ENCODE data around the gene APOC4. TPM values are rescaled to one million over a fixed set of nuclear protein-coding genes. Genes with fewer than 3 reads are reported as not detected.

APOC4 gene
- total RNA-seq, 1 experiment from 2014 or later: not detected

DNA sequence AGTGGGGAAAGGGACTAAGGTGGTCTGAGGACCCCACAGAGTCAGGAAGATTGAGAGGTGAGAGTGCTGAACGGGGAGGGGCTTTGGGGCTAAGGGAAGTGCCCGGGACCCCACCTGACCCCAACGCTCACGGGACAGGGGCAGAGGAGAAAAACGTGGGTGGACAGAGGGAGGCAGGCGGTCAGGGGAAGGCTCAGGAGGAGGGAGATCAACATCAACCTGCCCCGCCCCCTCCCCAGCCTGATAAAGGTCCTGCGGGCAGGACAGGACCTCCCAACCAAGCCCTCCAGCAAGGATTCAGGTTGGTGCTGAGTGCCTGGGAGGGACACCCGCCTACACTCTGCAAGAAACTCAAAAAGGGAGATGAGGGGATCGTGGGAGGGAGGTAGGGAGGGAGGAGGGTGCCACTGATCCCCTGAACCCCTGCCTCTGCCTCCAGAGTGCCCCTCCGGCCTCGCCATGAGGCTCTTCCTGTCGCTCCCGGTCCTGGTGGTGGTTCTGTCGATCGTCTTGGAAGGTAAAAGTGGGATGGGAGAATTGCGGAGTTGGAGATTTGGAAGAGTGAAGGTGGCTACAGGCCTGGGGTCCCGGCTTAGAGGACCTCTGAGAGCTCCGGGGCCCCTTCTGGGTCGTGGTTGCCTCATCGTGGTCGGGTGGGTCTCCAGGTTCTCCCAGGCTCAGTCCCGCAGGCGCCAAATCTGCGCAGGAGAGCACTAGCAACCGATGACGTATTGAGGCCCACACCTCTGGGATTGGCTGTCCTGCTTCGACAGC is 27.4 kb upstream of the APOC4 start, which contains the start of gene APOC1:
Gene APOC1 (plus strand): TSS at position 176 of the 774 bp plus-strand sequence. CDS start 284 bp downstream, at position 460.
- DNase-seq (ENCODE audit: low read depth): peak; percentile 89

GRCh38 chr19:44924243-44924725 is 17.8 kb upstream of the APOC4 start:
- no peak for DNase-seq (ENCODE audit: low read depth)

- DNase-seq (ENCODE audit: low read depth): peak; percentile 73
Measured at GRCh38 chr19:44925114-44925891, 16.7 kb upstream of the APOC4 start.

GRCh38 chr19:44926245-44927077 is 15.6 kb upstream of the APOC4 start:
- peak; percentile 33 for DNase-seq (ENCODE audit: low read depth)

GRCh38 chr19:44927746-44928145 is 14.3 kb upstream of the APOC4 start:
- DNase-seq (ENCODE audit: low read depth): peak; percentile 86

DNA sequence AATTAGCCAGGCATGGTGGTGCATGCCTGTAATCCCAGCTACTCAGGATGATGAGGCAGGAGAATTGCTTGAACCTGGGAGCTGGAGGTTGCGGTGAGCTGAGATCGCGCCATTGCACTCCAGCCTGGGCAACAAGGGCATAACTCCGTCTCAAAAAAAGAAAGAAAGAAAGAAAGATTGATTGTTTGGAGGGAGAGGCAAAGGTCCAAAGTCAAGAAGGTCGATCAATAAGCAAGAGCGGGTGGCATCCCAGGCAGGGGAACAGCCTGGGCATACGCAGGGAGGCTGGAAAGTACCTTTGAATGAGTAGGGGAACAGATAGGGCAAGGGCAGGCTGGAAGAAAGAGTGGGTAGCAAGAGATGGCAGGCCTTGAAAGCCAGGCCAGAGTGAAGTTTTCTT is 11.9 kb upstream of the APOC4 start:
- DNase-seq (ENCODE audit: low read depth): no peak

- no peak for DNase-seq (ENCODE audit: low read depth)
Measured at GRCh38 chr19:44931541-44931940, 10.5 kb upstream of the APOC4 start.

DNA sequence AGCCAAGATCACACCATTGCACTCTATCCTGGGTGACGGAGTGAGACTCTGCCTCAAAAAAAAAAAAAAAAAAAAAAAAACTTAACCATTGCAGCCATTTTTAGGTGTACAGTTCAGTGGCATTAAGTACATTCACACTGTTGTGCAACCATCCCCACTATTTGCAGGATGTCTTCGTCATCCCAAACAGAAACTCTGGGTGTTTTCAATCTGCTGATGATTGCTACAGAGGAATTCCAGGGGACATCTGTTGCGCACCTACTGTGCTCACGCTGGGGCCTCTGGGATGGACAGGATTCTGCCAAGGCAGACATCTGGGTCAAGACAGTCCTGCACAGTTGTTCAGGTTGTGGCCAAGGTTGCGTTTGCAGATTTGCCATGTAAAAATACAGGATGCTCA is 2.4 kb upstream of the APOC4 start:
- DNase-seq (ENCODE audit: low read depth): no peak

- no peak for DNase-seq (ENCODE audit: low read depth)
Measured at GRCh38 chr19:44943801-44944249, 1.8 kb downstream of the APOC4 start.

DNA sequence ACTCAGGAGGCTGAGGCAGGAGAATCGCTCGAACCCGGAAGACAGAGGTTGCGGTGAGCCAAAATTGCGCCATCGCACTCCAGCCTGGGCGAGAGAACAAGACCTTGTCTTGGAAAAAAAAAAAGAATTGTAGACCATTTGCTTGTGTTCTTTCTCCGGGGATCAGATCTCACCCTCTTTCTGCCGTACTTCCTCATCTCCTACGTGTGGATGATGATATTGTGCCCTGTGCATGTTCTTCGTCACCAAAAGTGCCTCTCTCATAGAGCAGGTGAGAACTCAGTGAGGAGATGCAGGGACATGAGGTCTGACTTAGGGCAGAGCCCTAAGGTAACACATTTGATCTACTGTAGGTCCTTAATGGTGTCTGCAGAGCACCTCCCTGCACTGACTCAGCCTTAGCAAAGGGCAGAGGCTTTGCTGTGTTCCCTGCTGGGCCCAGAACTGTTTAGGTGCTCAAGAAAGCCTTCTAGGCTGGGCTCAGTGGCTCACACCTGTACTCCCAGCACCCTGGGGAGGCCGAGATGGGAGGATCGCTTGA is 5.1 kb downstream of the APOC4 start:
- no peak for DNase-seq (ENCODE audit: low read depth)

- DNase-seq (ENCODE audit: low read depth): no peak
Measured at GRCh38 chr19:44948237-44948636, 6.2 kb downstream of the APOC4 start.

GRCh38 chr19:44948763-44949374 is 6.8 kb downstream of the APOC4 start:
- DNase-seq (ENCODE audit: low read depth): no peak

GRCh38 chr19:44949550-44949949 is 7.5 kb downstream of the APOC4 start:
- DNase-seq (ENCODE audit: low read depth): no peak

DNA sequence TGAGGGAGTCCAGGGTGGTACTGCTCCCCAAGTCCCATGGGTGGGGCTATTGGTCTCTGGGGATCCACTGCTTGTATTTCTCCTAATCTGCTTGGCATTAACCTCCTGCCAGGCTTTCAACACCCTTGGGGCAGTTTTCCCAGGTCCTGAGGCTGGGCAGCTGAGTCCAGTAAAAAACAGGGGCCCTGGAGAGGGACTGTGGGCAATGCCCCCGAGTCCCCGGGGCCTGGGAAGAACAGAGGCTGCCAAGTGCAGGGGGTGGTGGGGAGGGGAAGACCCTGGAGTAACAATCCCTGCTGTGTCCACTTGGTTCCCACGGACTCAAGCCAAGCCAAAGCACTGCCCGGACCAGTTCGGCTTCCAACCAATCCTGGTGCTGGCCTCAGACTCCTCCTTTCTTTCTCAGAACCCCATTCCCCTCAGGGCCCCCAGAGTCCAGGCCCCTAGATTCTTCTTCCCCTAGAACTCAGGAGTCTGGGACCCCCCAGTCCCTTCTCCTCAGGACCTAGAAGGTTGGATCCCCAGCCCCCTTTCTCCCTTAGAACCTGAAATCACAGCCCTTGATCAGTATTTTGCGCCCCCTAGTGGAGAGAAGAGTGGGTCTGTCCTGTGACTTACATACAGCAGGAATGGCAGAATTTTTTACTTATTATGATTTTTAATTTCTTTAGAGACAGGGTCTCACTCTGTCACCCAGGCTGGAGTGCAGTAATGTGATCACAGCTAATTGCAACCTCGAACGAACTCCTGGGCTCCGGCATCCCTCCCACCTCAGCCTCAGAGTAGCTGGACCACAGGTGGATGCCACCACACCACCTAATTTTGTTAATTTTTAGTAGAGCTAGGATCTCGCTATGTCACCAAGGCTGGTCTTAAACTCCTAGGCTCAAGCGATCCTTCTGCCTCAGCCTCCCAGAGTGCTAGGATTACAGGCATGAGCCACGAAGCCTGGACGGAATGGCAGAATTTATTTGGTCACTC is 9.4 kb downstream of the APOC4 start:
- peak; percentile 65 for DNase-seq (ENCODE audit: low read depth)

GRCh38 chr19:44954278-44954648 is 12.2 kb downstream of the APOC4 start:
- no peak for DNase-seq (ENCODE audit: low read depth)

DNA sequence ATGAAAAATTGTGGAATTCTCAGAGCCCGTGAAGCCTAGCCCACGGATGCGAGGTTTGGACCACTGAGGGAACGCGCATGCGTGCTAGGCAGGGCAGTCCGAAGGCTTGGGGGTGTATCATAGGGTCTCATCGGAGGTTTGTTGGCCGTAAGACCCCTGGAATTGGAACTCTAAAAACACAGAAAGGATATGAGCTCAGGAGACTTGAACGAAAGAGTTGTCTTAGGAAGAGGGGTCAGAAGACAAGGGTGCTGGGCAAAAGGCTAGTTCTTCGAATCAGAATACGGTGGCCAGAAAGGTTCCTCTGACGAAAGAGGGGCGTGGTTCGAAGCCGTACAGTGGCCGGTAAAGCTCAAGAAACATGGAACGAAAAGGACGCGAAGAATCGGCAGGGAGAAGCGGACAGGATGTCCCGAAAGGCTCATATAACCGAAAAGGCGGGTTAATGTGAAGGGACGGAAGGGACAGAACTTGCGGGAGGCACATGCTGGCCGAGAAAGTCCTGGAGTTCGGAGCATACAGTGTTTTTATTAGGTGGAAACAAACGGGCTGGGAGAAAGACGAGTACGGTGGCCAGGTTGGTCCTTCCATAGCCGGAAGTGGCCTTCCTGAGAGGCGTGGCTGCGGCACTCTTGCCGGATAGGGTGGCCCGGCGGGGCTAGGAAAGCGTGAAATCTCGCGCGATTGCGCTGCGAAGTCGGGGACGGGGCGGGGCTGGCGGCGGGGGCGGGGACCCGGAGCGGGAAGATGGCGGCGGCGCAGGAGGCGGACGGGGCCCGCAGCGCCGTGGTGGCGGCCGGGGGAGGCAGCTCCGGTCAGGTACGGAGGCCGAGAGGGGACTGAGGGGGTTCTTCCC is 12.8 kb downstream of the APOC4 start, which contains the start of gene CLPTM1:
Gene CLPTM1 (plus strand): TSS at position 732 of the 856 bp plus-strand sequence. CDS start 16 bp downstream, at position 748.
- peak; percentile 98 for DNase-seq (ENCODE audit: low read depth)

DNA sequence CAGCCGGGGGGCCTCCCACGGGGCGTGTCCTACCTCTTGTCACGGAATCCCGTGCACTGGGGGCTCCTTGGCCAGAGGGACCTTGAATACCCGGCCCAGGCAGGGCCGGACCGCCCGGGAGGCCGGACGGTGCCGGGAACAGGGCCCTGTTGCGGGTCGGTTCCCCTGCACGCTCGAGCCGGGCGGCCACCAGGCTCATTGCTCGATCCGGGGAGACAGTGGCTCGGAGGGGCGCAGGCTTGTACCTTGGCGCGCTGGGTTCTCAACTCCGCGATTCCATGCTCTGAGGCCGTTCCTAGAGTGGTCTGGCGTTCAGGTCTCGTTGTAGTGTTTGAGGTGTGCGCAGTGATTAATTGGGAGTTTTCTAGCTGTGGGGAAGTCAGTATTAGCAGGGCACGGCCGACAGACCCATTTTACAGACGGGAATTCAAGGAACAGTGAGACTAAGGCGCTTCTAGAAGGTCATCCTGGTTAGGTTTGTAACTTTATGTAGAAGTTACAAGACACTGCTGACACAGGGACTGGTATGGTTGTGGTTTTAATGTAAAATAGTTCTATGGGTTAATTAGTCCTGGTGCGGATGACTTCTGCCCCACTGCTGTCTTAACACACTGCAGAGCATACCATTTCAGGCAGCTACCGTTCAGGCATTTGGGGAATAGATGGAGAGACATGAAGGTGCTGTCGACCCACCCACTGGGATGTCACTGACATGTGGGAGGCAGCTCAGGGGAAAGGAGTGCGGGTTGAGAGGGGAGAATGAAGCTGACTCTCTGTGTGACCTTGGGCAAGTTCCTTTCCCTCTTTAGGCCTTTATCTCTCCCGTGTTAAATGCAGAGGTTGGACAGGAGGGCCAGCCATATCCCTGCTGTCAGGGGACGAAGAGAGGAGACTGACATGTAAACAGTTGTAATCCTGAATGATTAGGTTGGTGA is 13.7 kb downstream of the APOC4 start:
- no peak for DNase-seq (ENCODE audit: low read depth)

GRCh38 chr19:44957526-44957925 is 15.5 kb downstream of the APOC4 start:
- no peak for DNase-seq (ENCODE audit: low read depth)

Data from Daoy (cell line).